ENCODE data around the gene SMIM30.
"Not testable (repeated sequence)": the region's sequence is repeated elsewhere in the genome, so short reads cannot be mapped to it uniquely, and the experiment has no call there.

SMIM30 gene
- total RNA-seq = 4.4 to 9.4 reads per million in 2 donors

GRCh38 chr7:113118074-113118959, at the start of gene SMIM30:
Gene SMIM30 (minus strand): TSS chr7:113118554. CDS start chr7:113117578, 976 bp downstream.
- peak; percentile 66 to 94 (median 80) for DNase-seq

GRCh38 chr7:113166176-113166575, 47.8 kb upstream of the SMIM30 start:
- not testable (repeated sequence) for DNase-seq

- DNase-seq = no peak
These were observed 42.7 kb upstream of the SMIM30 start for GRCh38 chr7:113161050-113161449.

GRCh38 chr7:113159746-113160339, 41.5 kb upstream of the SMIM30 start:
- peak in 1 of 5 experiments; percentile 8 for DNase-seq

- DNase-seq = no peak
These were observed 40.4 kb upstream of the SMIM30 start for GRCh38 chr7:113158756-113159155.

- DNase-seq = no peak
These were observed 35.8 kb upstream of the SMIM30 start for GRCh38 chr7:113154117-113154516.

- no peak for DNase-seq
These were observed 26.5 kb upstream of the SMIM30 start for GRCh38 chr7:113144817-113145216.

GRCh38 chr7:113143486-113144257, 25.3 kb upstream of the SMIM30 start:
- no peak for DNase-seq

- no peak for DNase-seq
These were observed 24.2 kb upstream of the SMIM30 start for GRCh38 chr7:113142385-113143119.

- DNase-seq = no peak
These were observed 23.4 kb upstream of the SMIM30 start for GRCh38 chr7:113141803-113142202.

- no peak for DNase-seq
These were observed 22.6 kb upstream of the SMIM30 start for GRCh38 chr7:113140956-113141355.

- no peak for DNase-seq
These were observed 18.9 kb upstream of the SMIM30 start for GRCh38 chr7:113137241-113137640.

- no peak for DNase-seq
These were observed 15.7 kb upstream of the SMIM30 start for GRCh38 chr7:113134025-113134424.

GRCh38 chr7:113131367-113131766, 13.0 kb upstream of the SMIM30 start:
- no peak for DNase-seq

- DNase-seq = no peak
These were observed 9.7 kb upstream of the SMIM30 start for GRCh38 chr7:113128031-113128430.

- DNase-seq = no peak
These were observed 7.4 kb upstream of the SMIM30 start for GRCh38 chr7:113125728-113126127.

GRCh38 chr7:113122744-113123143, 4.4 kb upstream of the SMIM30 start:
- peak in 1 of 5 experiments; percentile 71 for DNase-seq

GRCh38 chr7:113120647-113121046, 2.3 kb upstream of the SMIM30 start:
- no peak for DNase-seq

GRCh38 chr7:113119429-113119828, 1.1 kb upstream of the SMIM30 start:
- no peak for DNase-seq

- DNase-seq = not testable (repeated sequence)
These were observed 980 bp downstream of the SMIM30 start for GRCh38 chr7:113117374-113117774.

GRCh38 chr7:113113912-113114311, 4.4 kb downstream of the SMIM30 start:
- no peak for DNase-seq

- DNase-seq = no peak
These were observed 8.6 kb downstream of the SMIM30 start for GRCh38 chr7:113109718-113110117.

Measured in T-helper 2 cell (primary cell).